A172 (cell line): ENCODE results near the gene ASF1B. TPM values are rescaled to one million over a fixed set of nuclear protein-coding genes. Genes with fewer than 3 reads are reported as not detected.

ENCODE experiments used
- DNase-seq: peaks from one replicate; pipeline ENCODE4 v3.0.0-alpha.2; 2015; ENCODE audit warnings: low spot score
- total RNA-seq: library from RNA; depleted of rRNA; stranded (reverse); fragments of >200 nt; shearing (Covaris generic); gene quantifications from 2 replicates; pipeline ENCODE4 v1.2.3, GENCODE V29; 2014

Gene ASF1B
- total RNA-seq, 1 experiment from 2014 or later: 54.9 TPM

- DNase-seq: no peak
These were observed 2.3 kb upstream of the ASF1B start for GRCh38 chr19:14138576-14139265.

GRCh38 chr19:14135985-14136508 is 342 bp downstream of the ASF1B start:
- DNase-seq: no peak

DNA sequence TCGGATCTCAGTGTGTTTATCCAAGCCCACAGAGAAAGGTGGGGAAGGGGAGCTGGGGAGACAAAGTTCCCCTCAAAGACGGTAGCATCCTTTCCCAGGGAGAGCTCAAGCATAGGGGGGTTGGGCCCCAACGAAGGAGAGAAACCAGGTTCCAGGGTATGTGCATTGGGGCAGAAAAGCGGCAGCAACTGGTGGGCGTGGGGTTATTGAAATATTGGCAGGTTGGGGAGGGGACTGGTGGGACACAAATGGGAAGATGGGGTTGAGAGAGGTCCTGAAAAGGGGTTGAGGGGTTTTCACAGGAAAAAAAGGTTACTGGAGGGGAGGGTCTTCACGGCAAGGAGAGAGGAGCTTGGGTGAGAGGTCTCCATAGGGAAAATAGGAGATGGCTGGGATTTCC is 1.0 kb downstream of the ASF1B start:
- no peak for DNase-seq

DNA sequence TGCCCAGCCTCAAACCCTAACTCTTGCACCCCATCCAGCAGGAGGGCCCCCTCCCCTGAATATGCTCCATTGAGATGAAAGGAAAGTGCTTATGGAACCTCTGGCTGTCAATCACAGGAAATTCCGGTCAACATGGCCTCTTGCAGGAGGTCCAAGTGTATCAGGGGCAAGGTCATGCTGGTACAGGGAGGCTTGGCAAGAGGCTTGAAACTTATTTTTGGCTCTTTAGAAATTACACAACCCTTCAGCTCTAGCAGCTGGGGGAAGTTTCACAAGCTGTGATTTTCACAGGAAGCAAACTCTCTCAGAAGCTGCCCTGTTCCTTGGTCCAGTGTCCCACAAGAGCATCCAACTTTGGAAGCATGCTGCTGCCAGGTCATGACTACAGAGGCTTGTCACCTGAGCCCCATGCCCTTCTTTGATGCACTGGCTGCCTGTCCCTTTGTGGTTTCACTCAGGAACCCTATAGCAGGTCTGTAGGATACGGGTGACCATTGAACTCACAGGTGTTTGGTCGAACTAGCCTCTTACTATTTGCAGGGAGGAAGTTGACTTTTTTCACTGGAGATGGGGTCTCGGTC is 8.4 kb downstream of the ASF1B start:
- no peak for DNase-seq

DNA sequence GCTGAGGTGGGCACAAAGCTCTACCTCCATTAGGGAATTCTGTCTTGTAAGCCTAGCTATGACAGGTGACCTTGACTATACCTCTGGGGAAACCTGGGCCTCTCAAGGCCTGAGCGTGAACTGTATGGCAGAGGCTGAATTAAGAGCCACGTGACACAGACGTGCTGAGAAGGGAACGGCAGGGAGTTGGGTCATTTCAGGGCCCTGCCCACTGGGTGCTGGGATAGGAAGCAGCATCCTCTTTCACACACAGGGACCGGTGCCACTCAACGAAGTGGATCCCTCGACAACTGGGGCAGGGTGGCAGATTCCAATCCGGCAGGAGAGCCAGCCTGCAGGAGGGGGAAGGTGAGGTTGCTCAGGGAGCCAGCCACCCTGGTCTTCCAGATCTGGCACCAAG is 9.2 kb downstream of the ASF1B start:
- DNase-seq: no peak

DNA sequence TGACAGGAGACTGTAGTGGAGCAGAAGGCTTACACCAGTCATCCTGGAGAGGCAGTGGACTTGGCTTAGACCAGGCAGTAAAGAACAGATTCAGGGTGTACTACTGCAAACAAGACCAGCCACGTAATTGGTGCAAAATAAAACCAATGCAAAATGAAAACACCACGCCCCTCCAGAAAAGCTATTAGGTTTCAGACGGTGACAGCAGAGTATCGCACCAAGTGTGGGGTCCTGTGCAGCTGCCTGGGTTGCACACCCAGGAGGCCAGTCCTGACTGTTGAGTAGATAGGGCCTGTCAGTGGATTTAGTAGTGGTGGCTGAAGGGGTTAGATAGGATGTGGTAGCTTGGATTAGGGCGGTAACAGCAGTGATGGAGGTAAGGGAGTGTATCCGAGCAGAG is 13.5 kb downstream of the ASF1B start:
- no peak for DNase-seq

- DNase-seq: no peak
These were observed 15.9 kb downstream of the ASF1B start for GRCh38 chr19:14120497-14120780.

DNA sequence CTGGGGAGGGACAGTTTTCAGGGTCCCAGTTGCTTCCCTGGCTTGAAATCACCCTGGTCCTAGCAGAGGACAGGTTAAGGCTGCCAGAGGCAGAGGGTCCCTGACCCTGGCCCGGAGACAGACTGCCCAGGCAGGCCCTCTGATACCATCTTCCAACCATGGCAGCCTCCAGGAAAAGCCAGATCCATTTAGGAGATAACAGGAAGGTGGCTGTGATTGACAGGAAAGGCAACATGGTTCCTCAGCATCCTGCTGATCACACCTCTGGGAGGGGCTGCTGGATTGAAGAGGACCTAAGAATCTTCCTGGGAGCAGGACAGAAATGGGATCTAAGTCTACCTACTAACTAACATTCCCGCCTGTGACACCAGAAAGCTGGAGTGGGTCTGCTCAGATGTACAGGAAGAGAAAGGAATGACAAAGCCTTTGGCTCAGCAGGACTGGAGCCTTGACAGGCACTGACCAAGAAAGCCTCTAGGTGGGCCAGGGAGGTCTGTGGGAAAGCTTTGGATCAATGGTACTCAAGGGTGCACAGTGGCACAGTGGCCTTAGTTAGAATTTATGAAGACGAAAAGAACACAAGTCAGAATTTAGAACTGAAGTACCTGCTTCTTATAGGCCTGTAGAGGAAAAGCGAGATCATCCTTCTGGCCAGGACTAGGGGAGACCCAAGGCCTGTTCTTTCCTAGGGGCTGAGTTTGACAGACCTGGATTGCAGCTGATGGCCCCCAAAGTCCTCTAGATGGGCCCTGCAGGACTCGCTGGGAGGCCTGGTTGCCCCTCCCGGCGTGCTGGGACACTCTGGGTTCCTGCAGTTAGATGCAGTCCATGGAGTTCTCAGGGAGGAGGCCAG is 16.5 kb downstream of the ASF1B start:
- DNase-seq: no peak

DNA sequence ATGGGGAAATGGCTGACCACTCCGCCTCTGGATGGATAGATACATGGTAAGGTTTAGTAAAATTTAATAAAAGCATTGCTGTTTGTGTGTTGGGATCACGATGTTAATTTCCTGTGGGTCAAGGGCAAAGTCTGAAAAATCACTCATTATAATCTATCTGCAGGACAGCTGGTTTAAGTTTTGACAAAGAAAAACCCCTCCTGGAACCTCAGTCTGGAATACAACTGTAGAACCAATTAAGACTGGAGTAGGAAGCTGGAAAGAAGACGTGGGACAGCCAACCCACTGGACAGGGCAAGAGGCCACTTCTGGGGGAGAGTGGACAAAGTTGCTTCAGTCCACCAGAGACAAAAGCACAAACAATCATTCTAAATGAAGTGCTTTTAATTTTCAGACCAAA is 17.2 kb downstream of the ASF1B start:
- no peak for DNase-seq

DNA sequence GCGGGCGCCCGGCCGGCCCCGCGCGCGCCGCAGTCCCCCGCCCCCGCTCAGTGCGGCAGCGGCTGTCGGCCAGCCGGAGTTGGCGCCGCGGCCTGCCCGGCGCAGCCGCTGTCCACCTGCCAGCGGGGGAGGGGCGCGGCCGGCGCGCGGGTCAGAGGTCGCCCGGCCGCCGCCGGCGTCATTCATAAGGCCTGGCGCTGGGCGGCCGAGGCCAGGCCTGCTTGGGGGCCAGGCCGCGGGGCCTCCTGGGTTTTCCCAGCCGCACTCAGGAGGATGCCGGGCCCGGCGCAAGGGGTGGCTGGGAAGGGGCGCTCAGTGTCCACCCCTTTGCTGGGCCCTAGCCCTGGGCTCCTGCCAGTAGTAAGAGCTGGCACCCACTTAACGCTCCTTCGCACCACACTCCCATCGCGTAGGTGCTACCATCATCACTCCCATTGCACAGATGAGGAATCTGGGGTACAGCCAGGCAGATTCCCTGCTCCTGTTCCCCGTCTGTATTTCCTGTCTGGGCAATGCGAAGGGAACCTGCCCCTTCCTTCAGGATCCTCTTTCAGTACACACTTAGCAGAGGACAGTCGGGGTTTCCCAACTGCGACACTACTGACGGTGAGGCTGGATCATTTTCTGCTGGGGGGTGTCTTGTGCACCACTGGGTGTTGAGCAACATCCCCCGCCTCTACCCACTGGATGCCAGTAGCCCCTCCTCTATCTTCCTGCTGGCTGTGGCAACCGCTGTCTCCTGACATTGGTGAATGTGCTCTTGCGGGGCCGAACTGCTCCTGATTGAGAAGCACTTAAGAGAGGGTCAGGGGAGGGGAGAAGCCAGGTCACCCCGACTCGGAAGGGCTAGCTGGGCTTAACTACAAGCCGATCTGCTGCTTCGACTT is 18.0 kb downstream of the ASF1B start:
- peak; percentile 63 for DNase-seq

DNA sequence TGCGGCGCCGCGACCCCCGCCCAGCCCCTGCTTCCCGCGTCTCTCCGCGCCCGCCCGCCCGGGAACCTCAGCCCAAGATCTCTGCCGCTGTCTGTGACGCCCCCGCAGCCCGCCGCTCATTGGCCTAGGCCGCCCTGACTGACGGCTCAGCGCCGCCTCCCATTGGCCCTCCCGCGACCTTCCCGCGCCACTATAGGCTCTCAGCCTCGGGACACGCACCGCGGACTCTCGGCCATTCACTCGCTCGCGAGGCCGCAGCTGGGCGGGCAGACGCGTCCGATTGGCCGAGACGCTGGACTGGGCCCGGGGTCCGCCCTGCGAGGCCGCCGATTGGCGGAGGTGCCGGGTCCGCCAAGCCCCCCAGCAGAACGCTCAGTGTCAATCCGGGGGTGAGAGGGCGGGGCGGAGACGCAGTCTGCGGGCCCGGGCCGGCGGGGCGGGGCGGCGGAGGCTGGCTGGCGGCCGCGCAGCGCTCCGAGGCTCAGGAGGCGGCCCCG is 18.7 kb downstream of the ASF1B start, which contains the start of gene PRKACA:
TSS of gene PRKACA (minus strand) at position 95 of the 497 bp plus-strand sequence. CDS start 215 bp downstream, outside the sequence.
- peak; percentile 96 for DNase-seq

GRCh38 chr19:14116918-14117578 is 19.3 kb downstream of the ASF1B start:
- DNase-seq: no peak

GRCh38 chr19:14116525-14116917 is 19.9 kb downstream of the ASF1B start:
- DNase-seq: no peak

DNA sequence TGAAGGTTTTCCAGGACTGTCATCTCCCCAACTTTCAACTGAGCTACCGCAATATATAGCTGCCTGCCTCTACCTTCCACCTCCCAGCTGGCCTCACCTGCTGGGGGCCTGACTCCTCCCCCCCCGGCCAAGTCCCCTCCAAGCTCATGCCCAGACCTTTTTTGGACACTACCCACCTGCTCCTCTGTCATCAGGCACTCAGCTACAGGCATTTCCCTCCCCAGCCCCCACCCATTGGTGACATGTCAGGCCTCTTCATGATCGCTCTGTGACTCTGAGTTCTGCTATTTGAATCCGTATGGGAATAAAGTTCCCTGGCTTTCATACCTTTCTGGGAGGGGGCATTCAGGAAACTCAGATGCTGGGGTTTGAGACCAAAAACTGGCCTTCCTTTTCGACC is 20.6 kb downstream of the ASF1B start:
- DNase-seq: no peak

DNA sequence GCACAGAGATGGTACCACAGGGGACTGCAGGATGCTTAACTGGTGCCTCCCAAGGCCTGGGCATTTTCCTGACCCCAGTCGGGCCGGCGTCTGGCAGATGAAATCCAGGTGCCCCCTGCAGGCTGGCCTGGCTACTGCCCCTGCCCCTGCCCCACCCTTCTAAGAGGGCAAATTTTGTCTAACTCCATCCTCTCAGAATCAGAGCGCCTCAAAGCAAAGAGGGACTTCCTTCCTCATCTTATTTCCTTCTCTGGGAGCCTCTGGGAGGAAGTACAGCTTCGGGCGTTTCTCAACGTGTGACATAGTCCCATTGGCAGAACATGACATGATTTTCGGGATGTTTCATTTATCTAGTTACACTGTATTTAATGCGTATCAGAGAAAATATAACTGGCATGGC is 21.5 kb downstream of the ASF1B start:
- peak; percentile 26 for DNase-seq

- DNase-seq: no peak
These were observed 21.9 kb downstream of the ASF1B start for GRCh38 chr19:14114439-14114838.

DNA sequence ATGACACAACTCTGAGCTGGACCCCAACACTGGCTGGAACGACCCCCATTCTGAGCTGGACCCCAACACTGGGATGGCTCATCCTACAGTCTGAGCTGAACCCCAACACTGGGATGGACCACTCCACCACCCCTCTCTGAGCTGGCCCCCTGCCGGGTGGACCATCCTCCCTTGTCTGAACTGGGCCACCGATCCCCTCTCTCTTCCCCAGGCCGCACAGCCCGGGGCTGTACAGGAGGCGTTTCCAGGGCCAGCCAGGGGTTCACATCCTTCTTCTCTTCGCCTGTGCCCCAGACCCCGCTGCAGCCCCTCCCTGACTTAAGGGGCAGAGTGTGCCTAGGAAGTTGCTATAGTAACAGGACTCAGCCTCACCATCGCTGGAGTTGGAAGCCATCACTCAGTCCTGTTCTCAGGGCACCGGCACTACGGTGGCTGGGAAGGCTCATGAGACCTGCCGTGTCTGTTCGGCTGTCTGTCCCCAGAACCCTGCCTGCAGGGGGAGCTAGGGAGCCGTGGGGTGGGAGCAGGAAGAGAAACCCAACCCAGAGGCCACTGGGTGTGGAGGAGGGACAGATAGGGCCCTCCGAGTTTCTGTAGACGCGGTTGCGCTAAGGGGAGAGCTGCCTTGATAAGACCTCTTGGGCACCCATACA is 22.5 kb downstream of the ASF1B start:
- DNase-seq: no peak

DNA sequence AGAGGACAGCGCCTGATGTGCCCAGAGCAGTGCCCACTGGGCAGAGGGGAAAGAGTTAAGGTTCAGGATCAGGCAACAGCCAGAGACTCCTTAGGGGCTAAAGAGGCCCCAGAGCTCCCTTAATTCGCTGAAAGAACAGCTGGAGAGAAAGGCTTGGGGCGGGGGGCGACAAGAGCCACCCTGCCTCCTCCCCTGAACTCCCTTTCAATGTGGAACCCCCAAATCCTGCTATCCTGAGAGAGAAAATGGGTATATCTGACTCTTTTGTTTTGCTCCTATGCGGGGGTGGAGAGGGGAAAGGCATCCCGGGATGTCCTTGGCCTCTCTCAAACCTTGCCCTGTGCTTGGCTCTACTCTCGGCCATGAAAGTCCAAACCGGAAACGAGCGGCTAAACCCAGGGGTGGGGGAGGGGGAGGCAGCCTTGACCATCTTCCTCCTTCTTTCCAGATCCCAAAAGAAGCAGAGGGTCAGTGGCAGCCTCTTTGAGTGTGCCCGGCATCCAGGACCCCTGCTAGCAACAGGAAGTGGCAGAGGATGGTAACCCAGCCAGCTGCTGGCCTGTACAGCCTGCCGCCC is 23.5 kb downstream of the ASF1B start:
- DNase-seq: no peak

DNA sequence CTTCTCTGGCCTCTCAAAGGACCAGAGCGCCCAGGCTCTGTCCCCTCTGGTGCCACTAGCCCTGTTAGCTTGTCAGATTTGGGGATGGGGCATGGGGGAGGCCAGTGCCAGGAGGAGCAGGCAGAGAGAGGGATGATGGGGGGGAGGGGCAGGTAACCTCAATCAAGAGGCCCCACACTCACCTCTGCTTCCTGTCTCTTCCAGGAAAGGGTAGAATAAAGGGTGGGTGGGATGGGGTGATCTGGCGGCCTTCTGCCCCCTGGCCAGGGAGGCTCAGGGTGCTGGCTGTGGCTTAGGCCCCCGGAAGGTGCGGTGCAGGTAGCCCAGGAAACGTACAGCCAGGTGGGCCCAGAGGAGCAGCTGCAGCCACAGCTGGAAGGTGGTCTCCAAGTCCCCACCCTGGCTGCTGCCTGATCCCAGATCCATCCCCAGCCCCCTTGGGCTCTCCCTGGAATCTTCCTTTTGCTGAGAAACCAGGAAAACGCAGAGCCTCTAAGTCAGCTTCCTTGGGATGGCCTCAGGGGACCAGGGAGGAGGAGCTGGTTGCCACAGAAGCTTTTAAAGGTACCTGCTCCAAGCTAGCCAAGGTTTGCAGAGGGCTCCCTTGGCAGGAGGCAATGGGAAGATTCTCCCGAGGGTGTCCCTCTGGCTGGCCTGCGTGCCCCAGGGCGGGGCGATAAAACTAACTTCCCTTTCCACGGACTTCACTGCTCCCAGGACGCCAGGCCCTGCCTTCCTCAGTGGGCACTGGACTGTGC is 24.2 kb downstream of the ASF1B start:
- DNase-seq: no peak
